Left ventricle myocardium superior (tissue), 1 donor: Measurements from ENCODE around the gene MEIOB. TPM values are rescaled to one million over a fixed set of nuclear protein-coding genes. Genes with fewer than 3 reads are reported as not detected.
"Not testable (repeated sequence)": the region's sequence is repeated elsewhere in the genome, so short reads cannot be mapped to it uniquely, and the experiment has no call there.

Experiments
- ATAC-seq: fragments of 200-7000 bp; cut with Tn5 transposase; one replicate; pipeline ENCODE4 v1.9.1; 2020; ENCODE audit warnings: mild to moderate bottlenecking, moderate library complexity
- DNase-seq: peaks from one replicate; pipeline ENCODE4 v3.0.0-alpha.2; 2020
- intact Hi-C: fragments of 100-400 bp; cut with micrococcal nuclease; formaldehyde crosslinking; loops from one replicate; pipeline ENCODE4 v1.11.0; 2022
- total RNA-seq: library from RNA; stranded (reverse); fragmentation: NEBNext Ultra II Directional; extraction: Animal tissue kit (Norgen Biotek cat#: 25700); gene quantifications from one replicate; pipeline ENCODE4 v1.2.1, GENCODE V29; 2021
- donor health status: DM: no; HTN: yes; CAD: no; lungs with severe emphysema.

MEIOB gene
- total RNA-seq, 1 donor from 2014 or later: not detected

DNA sequence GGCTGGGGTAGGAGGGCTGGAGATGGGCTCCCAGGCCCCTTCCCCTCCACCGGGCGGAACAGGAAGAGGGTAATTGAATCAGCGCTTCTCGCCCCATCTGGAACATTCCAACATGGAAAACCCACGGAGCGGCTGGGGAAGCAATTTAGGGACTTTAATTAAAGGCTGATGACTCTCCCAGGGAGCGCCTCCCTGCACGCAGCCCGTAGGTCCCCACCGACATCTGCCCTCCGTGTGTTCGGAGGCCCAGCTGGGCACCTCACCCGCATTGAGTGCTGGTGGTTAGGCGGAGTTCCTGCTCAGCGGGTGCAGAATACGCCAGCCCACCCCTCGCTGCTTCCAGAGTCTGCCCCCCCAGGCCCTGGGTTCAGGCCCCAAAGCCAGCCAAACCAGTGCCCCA lies 36.2 kb upstream of the MEIOB start:
- ATAC-seq (no peak), DNase-seq (no peak)
- intact Hi-C loops: no loop called here

DNA sequence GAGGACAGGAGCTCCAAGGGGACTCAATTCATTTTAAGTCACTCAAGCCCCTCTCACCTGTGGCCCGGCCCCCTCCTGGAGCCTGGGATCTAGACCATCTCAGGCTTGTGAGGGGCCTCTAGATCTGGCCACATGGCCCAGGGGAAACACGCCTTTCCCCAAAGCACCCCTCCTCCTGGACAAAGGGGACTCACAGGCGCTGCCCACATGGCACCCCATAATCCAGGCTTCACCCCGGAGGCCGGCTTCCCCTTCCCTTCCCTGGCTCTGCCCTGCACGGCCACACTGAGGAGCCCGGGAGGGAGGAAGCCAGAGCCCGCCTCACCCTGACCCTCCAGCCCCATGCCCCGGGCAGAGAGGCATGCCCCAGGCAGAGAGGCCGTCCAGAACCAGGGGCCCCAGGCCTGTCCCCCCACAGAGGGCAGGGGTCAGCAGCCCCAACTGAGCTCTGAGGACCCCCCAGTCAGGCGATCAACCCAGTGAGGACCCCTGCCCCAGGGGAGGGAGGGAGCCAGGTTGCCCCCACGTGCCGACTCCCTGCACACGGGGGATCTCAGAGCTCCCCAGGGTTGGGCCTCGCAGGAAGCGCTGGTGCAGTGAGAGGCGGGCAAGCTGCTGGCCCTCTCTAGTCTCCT lies 35.4 kb upstream of the MEIOB start:
- intact Hi-C loops: no loop called here
- ATAC-seq: no peak
- DNase-seq: no peak

- intact Hi-C loops: no loop called here
- DNase-seq (no peak), ATAC-seq (no peak)
These were observed 34.8 kb upstream of the MEIOB start for GRCh38 chr16:1906846-1907165.

DNA sequence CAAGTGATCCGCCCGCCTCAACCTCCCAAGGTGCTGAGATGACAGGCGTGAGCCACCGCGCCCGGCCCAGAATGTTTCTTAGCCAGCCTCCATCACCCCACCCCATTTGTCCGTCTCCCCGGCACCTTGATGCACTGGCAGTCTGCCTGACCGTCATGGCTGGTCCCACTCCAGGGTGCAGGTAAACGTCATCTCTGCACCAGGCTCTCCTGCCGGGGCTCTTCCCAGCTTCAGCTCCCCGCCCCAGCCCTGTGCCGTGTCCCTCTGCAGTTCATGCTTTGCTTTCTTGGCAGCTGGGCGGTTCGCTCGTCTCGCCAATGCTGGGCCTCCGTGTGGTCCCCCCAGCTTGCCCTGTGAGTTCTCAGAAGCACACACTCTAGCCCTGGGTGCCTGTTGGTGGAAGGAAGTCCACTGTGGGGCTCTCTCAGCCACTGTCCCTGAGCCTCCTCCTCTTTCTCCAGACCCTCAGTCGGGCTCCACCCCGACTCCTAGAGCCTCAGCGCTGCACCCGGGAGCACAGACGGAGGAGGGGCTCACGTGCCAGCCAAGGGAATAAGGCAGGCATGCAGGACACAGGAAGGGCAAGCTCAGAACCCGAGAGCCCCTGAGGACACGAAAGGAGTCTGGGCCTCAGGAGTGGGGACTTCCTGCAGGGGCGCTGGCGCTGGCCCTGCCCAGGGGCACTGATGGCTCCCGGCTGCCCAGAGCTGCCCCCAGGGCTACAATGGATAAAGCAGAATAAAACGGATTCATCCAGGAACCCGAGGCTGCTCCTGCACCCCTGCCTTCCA lies 34.3 kb upstream of the MEIOB start:
- ATAC-seq (no peak), DNase-seq (no peak)
- intact Hi-C loops: no loop called here

GRCh38 chr16:1903845-1904840 lies 32.2 kb upstream of the MEIOB start:
- no peak for DNase-seq
- intact Hi-C loops: no loop called here
- ATAC-seq: no peak

DNA sequence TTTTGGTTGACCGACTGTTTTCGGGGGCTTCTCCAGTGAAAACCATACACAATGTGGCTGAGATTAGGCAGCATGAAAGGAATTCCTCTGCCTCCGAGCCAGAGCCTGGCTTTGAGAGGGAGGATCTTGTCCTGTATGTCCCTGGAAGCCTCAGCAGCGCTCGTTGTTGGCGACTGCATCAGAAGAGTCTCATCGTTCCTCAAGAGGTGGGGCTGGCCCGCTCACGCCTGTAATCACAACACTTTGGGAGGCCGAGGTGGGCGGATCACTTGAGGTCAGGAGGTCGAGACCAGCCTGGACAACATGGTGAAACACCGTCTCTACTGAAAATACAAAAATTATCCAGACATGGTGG lies 31.2 kb upstream of the MEIOB start:
- ATAC-seq (no peak), DNase-seq (no peak)
- intact Hi-C loops: no loop called here

DNA sequence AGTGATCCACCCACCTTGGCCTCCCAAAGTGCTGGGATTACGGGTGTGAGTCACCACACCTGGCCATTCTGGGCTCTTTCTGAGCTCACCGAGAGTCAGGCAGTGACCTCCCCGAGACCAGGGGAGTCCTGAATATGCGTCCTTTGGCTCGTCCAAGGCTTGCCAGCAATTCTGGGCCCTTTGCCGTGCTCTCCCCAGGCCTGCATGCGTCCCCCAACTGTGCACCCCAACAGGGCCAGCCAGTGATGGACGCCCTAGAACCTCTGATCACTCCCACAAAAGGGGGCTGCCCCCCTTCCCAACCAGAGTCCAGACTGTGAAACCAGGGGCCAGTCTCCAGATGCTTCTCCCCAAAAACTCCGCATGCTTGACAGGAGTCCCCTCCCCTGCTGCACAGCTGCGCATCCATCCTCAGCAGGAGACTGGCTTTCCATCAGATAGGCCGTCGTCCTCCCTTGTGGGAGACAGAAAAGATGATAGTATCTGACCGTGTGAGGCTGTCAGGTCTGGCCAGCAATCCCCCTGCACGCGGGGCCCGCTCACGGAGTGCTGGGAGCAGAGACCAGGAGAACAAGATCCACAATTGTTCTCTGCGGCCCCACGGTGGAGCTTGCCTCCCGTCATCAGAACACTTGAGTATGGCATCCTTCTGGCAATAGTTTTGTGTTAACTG lies 30.7 kb upstream of the MEIOB start:
- DNase-seq (no peak), ATAC-seq (no peak)
- intact Hi-C loops: no loop called here

DNA sequence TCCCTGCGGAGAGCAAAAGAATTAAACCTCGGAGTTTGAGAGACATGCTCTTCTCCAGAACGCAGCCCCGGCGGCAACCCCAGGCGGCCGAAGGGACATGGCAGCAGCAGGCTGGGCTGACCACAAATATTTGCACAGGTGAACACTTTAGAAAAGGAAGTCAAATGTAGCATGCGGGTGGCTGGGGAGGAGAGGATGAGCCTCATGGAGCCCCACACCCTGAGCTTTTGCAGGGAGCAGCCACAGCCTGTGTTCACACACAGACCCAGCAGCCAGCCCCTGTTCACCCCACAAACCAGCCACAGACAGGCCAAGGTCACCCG lies 28.4 kb upstream of the MEIOB start:
- ATAC-seq (no peak), DNase-seq (no peak)
- intact Hi-C loops: no loop called here

DNA sequence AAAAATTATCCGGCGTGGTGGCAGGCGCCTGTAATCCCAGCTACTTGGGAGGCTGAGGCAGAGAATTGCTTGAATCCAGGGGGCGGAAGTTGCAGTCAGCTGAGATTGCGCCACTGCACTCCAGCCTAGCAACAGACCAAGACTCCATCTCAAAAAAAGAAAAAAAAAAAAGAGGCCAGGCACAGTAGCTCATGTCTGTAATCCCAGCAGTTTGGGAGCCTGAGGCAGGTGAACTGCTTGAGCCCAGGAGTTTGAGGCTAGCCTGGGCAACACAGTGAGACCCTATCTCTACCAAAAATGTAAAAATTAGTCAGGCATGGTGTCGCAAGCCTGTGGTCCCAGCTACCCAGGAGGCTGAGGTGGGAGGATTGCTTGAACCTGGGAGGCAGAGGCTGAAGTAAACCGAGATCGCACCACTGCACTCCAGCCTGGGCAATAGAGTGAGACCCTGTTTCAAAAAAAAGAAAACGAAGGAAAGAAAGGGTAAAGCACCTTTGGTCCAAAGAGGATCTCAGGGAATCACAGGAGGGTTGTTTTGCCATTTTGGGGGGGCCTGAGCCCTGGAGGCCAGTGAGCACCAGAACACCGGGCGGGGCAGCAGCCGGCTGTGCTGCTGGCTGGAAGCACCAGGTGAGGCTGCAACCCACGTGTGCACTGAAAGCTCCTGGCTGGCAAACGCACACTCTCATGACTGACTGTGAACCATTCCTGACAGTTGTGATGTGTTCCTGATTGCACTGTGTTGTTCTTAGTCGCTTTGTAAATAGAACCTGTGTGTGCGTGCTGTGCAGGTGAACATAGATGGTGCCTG lies 27.9 kb upstream of the MEIOB start:
- DNase-seq (no peak), ATAC-seq (no peak)
- intact Hi-C loops: no loop called here

- DNase-seq, ATAC-seq, intact Hi-C loops: not testable (repeated sequence)
These were observed 25.7 kb upstream of the MEIOB start for GRCh38 chr16:1897692-1898091.

DNA sequence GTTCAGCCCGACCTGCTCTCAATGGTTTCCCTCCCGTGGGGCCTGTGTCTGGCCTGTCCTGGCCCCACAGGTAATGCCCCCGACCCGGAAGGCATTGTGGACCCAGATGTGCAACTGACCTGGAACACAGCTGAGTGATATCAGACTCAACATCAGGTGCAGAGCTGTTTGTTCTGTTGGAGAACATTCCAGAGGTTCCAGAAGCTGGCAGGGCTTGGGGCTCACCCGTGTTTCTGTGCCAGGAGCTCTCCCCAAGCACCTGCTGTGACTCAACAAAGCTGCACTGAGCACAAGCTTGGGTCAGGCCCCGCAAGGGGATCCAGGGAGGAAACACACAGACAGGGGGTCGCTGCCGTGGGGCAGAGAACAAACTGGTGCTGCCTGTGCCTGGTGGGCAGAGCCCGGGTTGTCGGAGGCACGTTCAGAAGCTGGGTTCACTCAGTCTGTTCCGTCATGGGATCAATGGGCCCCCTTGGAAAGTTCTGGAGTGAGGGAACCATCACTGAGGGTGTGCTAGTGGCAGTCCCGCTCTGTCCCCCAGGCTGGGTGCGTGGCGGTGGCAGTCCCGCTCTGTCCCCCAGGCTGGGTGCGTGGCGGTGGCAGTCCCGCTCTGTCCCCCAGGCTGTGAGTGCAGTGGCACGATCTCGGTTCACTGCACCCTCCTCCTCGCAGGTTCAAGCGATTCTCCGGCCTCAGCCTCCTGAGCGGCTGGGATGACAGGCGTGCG lies 24.1 kb upstream of the MEIOB start:
- DNase-seq: no peak
- no peak for ATAC-seq
- intact Hi-C loops: no loop called here

DNA sequence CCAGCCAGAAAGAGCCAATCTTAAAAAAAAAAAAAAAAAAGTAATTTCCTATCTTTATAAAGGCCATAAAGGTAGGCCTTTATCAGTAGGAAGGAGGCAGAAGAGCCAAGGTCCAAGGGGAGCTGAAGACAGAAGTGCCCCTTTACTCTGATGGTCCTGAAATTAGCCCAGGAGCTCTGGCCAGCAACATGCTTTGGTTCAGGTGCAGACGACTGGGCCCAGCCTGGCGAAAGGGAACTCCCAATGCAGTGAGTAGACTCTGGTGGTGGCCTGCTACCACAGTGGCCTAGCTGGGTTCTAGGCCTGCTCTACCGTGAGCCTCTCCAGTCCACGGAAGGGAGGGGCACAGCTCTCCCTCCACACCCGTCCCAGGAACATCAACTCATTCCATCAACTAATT lies 23.1 kb upstream of the MEIOB start:
- DNase-seq: no peak
- intact Hi-C loops: no loop called here
- no peak for ATAC-seq

GRCh38 chr16:1890708-1891050 lies 18.7 kb upstream of the MEIOB start:
- intact Hi-C loops: no loop called here
- no peak for ATAC-seq
- no peak for DNase-seq

- DNase-seq (no peak), ATAC-seq (no peak)
- intact Hi-C loops: no loop called here
These were observed 18.2 kb upstream of the MEIOB start for GRCh38 chr16:1890024-1890707.

GRCh38 chr16:1887711-1888354 lies 15.9 kb upstream of the MEIOB start:
- no peak for ATAC-seq
- intact Hi-C loops: no loop called here
- DNase-seq: no peak

GRCh38 chr16:1884889-1885288 lies 12.9 kb upstream of the MEIOB start:
- ATAC-seq (no peak), DNase-seq (no peak)
- intact Hi-C loops: no loop called here

GRCh38 chr16:1884155-1884760 lies 12.3 kb upstream of the MEIOB start:
- no peak for DNase-seq
- no peak for ATAC-seq
- intact Hi-C loops: no loop called here
